Lower leg skin (tissue), 4 donors: ENCODE results near the gene BCAS1. TPM values are rescaled to one million over a fixed set of nuclear protein-coding genes. Genes with fewer than 3 reads are reported as not detected.

Source experiments
- DNase-seq, 2 donors: peaks; one replicate each; pipeline ENCODE4 v3.0.0-alpha.2; 2019; ENCODE audit warnings: low spot score in 2 of 2
- H3K4me3 ChIP-seq: fragments of 200-600 bp; sonication (generic); 2 replicates; pipeline ENCODE4 v1.5.1; 2017; ENCODE audit warnings: mild to moderate bottlenecking, low read depth; ENCODE audit not compliant: poor library complexity, severe bottlenecking
- CTCF ChIP-seq, 3 donors: fragments of 450-650 bp; IDR thresholded peaks; one replicate each; pipeline ENCODE4 v1.5.1; 2016; ENCODE audit warnings: antibody characterized with exemption in 3 of 3, mild to moderate bottlenecking in 3 of 3, moderate library complexity in 2 of 3
- POLR2A ChIP-seq, 2 donors: fragments of 450-650 bp; IDR thresholded peaks; one replicate each; pipeline ENCODE4 v1.6.1; 2016 to 2017; ENCODE audit warnings: antibody characterized with exemption in 2 of 2, mild to moderate bottlenecking in 1 of 2, moderate library complexity in 1 of 2
- WGBS, 2 donors: methylation state at CpG; one replicate each; pipeline ENCODE4 v1.1.5; 2018; 5-methylcytosine and 5-hydroxymethylcytosine counted together
- intact Hi-C: fragments of 100-400 bp; cut with DNase I; formaldehyde crosslinking; loops from one replicate; pipeline ENCODE4 v1.15.0; 2023; ENCODE audit warnings: low total_unique reads
- total RNA-seq, 4 donors: library from RNA; depleted of rRNA; stranded (reverse); fragments of >200 nt; gene quantifications; one replicate each; pipeline ENCODE4 v1.1.0, GENCODE V29; 2016

BCAS1 gene
- total RNA-seq, 4 donors from 2014 or later, result 1.7 to 3.7 (median 2.1) TPM

GRCh38 chr20:54023406-54023805, 47.0 kb downstream of the BCAS1 start:
- intact Hi-C loops, result no loop called here
- WGBS, 2 donors, result 91 to 95% methylated on average over 3 of the region's 3 CpGs

GRCh38 chr20:54021446-54022235, 48.8 kb downstream of the BCAS1 start:
- H3K4me3 ChIP-seq, result no peak overlapping the region

More at GRCh38 chr20:54023406-54023805, 47.0 kb downstream of the BCAS1 start:
- TF ChIP-seq POLR2A (IDR thresholded peaks at IDR 0.05) (no peak), CTCF (IDR thresholded peaks at IDR 0.05) (no peak)
- DNase-seq, result no peak
- H3K4me3 ChIP-seq, result no peak overlapping the region

GRCh38 chr20:54020868-54021267, 49.5 kb downstream of the BCAS1 start:
- intact Hi-C loops, result no loop called here
- TF ChIP-seq POLR2A (IDR thresholded peaks at IDR 0.05), result no peak
- no peak for TF ChIP-seq CTCF (IDR thresholded peaks at IDR 0.05)
- DNase-seq, result no peak
- 87 to 94% methylated on average over 3 of the region's 3 CpGs for WGBS, 2 donors
- H3K4me3 ChIP-seq, result no peak overlapping the region

More at GRCh38 chr20:54021446-54022235, 48.8 kb downstream of the BCAS1 start:
- WGBS, 2 donors, result 79 to 88% methylated on average over 7 of the region's 7 CpGs
- DNase-seq, result no peak
- intact Hi-C loops, result no loop called here
- TF ChIP-seq POLR2A (IDR thresholded peaks at IDR 0.05), result no peak

- H3K4me3 ChIP-seq, result no peak overlapping the region
- 86 to 90% methylated on average over 7 of the region's 7 CpGs for WGBS, 2 donors
- no peak for DNase-seq
- no peak for TF ChIP-seq CTCF (IDR thresholded peaks at IDR 0.05)
- no peak for TF ChIP-seq POLR2A (IDR thresholded peaks at IDR 0.05)
- intact Hi-C loops, result no loop called here
Observed at GRCh38 chr20:54020348-54020747, 50.0 kb downstream of the BCAS1 start.

- no peak for TF ChIP-seq CTCF (IDR thresholded peaks at IDR 0.05)
- TF ChIP-seq POLR2A (IDR thresholded peaks at IDR 0.05), result no peak
- 75 to 84% methylated on average over 6 of the region's 6 CpGs for WGBS, 2 donors
- intact Hi-C loops, result no loop called here
- no peak overlapping the region for H3K4me3 ChIP-seq
- DNase-seq, result no peak
Observed at GRCh38 chr20:54019585-54019984, 50.8 kb downstream of the BCAS1 start.

- 91% methylated on average over 4 of the region's 4 CpGs for WGBS, 2 donors
- TF ChIP-seq POLR2A (IDR thresholded peaks at IDR 0.05) (no peak), CTCF (IDR thresholded peaks at IDR 0.05) (no peak)
- no peak overlapping the region for H3K4me3 ChIP-seq
- no peak for DNase-seq
- intact Hi-C loops, result no loop called here
Observed at GRCh38 chr20:54019127-54019526, 51.3 kb downstream of the BCAS1 start.
